Amniotic stem cell (primary cell): ENCODE measurements around the gene SLC14A1.

Experiments
- DNase-seq: peaks from one replicate; lab custom pipeline; 2025; lab: John Stamatoyannopoulos, UW

Gene SLC14A1

GRCh38 chr18:45760462-45761036 is 36.6 kb downstream of the SLC14A1 start:
- no peak for DNase-seq

DNA sequence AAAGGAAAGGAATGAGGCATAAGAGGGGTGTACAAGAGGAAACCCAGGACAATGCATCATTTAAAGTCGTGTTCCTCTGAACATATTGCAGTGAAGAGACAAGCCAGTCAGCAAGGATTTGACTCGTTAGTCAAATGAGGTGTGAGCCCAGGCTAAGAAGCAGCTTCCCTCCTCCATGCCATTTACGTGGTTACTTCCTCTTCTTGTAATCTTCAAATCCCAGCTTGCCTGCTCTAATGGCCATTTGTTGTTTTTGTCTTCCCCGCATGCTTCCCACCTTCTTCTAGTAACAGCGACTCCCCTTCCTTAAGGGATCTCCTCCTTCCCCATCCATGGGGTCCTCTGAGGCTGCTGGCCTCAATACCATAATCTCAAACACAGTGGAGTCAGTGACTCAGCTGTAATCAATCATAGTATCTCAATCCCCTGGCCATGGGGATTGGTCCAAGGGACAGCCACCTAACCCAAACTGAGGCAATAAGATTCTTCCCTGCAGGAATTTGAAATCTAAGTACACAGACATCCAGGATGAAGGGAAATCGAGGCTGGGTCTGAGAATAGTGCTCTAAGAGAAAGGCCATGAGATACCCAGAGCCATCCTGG is 37.6 kb downstream of the SLC14A1 start:
- DNase-seq = no peak

GRCh38 chr18:45764000-45764686 is 40.2 kb downstream of the SLC14A1 start:
- DNase-seq = no peak

- DNase-seq = no peak
Measured at GRCh38 chr18:45765796-45766195, 41.8 kb downstream of the SLC14A1 start.

- peak; percentile 47 for DNase-seq
Measured at GRCh38 chr18:45771587-45772480, 47.9 kb downstream of the SLC14A1 start.

DNA sequence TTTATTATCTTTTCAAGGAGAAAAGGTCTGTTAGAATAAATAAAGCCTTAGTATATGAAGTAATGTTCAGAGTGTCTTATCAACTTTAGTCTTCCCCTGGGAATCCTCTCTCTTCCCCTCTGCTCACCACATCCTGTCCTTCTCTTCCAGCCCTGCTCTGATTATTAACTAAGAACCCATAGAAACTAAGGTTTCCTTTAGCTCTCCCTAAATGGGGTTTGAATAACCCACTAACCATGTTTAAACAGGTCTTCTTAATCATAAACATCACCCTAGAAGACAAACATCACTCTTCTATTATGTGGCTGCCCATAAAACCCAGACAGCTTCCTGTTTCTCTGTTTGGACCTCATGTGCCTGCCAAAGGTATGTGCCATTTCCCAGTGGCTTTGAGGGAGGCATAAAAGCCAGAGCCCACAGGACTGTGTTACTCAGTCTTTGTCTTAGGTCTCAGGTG is 50.1 kb downstream of the SLC14A1 start:
- DNase-seq = no peak

GRCh38 chr18:45775241-45775676 is 51.3 kb downstream of the SLC14A1 start:
- no peak for DNase-seq

GRCh38 chr18:45775743-45776142 is 51.8 kb downstream of the SLC14A1 start:
- DNase-seq = no peak

DNA sequence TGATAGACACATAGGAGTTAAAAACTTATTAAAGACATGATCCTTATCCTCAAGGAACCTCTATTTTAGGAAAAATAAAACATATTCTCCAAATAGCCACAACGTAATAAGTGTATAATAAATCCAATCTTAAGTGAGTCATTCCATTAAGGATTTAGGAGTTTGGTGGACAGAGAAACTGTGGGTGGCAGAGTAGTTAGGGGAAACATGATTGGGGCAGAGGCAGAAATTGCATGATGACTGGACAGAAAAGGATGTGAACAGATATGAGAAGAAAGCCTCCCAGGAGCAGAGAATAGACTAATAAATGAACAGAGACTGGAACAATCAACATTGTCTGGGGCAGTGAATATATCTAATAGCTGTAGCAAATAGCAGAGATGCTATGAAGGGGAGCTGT is 53.4 kb downstream of the SLC14A1 start:
- peak; percentile 37 for DNase-seq

- peak; percentile 13 for DNase-seq
Measured at GRCh38 chr18:45780568-45780967, 56.6 kb downstream of the SLC14A1 start.

DNA sequence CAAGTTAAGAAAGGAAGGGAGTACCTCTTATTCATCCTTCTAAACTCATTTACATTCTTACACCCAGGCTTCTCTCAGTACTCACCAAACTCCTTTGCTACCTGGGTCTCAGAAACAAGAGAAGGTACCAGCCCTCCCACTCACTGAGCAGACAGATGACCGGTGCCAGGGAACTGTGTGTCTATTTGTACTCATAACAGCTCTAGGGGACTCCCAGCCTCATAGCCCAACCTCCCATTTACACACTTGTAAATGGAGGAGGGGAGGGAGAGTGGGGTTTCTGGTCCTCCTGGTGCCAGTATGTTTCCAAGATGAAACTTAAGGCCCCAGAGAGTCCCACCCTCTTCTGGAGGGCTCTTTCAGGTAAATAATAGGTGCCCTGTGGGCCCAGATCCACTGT is 58.7 kb downstream of the SLC14A1 start:
- no peak for DNase-seq

- peak; percentile 5 for DNase-seq
Measured at GRCh38 chr18:45783097-45784075, 59.4 kb downstream of the SLC14A1 start.

DNA sequence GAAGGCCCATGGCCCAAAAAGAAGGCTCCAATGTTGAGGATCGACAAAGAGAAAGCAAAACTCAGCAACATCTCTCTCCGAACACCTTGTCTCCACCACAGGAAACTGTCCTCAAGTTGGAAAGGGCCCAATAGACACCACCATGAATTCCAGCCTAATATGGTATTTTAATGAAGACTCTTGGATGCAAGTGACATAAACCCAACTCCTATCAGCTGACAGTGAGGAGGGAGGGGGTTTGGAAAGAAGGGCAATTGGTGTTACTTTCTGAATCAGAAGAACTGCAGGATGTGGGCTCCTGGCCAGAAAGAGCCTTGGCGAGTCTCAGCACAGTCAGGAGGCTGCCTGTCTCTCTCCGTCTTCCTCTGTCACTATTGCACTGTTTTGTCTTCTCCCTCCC is 61.2 kb downstream of the SLC14A1 start:
- no peak for DNase-seq

DNA sequence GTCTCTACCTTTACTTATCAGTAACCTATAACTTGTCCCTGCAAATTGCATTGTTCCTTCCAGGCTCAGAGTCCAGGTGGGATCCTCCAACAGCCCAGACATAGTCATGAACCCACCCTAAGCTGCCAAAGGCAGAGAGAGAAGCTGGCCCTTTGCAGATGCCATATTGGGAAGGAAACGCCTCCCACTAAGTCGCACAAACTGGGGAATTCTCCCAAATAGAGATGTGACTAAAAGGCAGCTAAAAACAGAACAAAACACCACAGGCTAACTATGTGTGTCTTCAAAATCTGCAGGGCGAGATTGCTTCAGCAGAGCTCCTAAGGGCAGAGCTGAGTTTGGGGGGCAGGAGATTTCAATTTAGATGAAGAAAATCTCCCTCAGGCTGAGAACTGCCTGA is 63.0 kb downstream of the SLC14A1 start:
- no peak for DNase-seq

- DNase-seq = no peak
Measured at GRCh38 chr18:45787346-45787745, 63.4 kb downstream of the SLC14A1 start.

DNA sequence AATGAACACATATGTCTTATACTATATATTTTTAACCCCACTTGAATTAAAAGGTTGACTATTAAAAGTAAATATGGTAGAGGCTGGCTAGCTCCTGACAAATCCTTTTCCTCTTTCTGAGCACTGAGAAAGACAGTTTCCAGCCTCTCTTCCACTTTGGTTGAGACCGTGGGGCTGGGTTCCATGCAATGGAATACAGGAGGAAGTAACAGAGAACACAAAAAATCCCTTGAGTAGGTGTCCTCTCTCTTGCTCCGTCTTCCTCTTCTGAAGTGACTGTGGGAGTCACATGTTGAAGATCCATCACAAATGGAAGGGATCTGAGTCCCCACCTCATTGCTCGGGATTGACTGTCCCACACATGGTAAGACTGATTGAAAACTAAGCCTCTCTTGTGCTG is 64.9 kb downstream of the SLC14A1 start:
- no peak for DNase-seq

- no peak for DNase-seq
Measured at GRCh38 chr18:45792506-45793263, 68.7 kb downstream of the SLC14A1 start.

DNA sequence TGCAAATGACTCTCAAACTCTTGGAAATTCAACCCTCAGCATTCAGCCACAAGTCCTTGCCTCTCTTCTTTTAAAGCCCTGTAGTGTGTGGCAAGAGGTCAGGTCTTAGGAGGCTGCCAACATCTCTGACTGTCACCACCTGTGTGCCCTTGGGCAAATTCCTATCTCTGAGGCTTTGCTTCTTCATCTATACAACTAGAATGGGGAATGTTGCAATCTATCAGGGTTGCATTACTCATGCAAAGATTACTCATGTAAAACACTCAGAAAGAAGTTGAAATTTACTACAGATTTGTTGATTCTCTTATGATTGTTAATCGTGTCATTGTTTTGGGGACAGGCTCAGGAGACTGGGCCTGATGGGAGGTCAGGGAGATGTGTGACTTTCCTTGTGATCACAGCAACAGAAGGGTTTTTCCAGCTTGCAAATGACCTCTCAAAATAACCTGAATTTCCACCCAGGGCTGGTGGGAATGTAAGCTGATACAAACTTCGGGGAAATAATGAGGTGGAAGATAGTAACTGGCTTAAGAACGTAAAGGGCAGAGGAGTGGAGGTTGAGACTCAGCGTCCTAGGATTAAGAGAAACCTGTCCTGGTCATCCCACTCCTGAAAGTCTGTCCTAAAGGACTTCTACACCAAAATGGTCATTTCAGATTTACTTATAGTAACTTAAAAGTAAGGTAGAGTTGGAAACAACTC is 69.4 kb downstream of the SLC14A1 start:
- peak; percentile 63 for DNase-seq

- DNase-seq = no peak
Measured at GRCh38 chr18:45801416-45802004, 77.5 kb downstream of the SLC14A1 start.
